Vagina (tissue), 2 donors: ENCODE results near the gene EPG5. TPM values are rescaled to one million over a fixed set of nuclear protein-coding genes. Genes with fewer than 3 reads are reported as not detected.
A peak's percentile ranks its signal among the peaks of the same experiment; 100 is the strongest.
"Not testable (repeated sequence)": the region's sequence is repeated elsewhere in the genome, so short reads cannot be mapped to it uniquely, and the experiment has no call there.

Source experiments
- DNase-seq, 2 donors: peaks; one replicate each; pipeline ENCODE4 v3.0.0-alpha.2; 2017; ENCODE audit errors: extremely low spot score in 2 of 2
- H3K27ac ChIP-seq: fragments of 200-600 bp; sonication (generic); one replicate; pipeline ENCODE4 v1.5.1; 2019
- H3K27me3 ChIP-seq: fragments of 200-600 bp; sonication (generic); one replicate; pipeline ENCODE4 v1.5.1; 2019
- H3K36me3 ChIP-seq, 2 donors: fragments of 200-600 bp; sonication (generic); one replicate each; pipeline ENCODE4 v1.5.1; 2017 to 2019
- H3K4me1 ChIP-seq: fragments of 200-600 bp; sonication (generic); one replicate; pipeline ENCODE4 v1.5.1; 2019
- H3K4me3 ChIP-seq, 2 donors: fragments of 200-600 bp; sonication (generic); 1 replicate in 1 of 2; 2 replicates in 1 of 2; pipeline ENCODE4 v1.5.1; 2016 to 2019
- H3K9me3 ChIP-seq: fragments of 200-600 bp; sonication (generic); one replicate; pipeline ENCODE4 v1.5.1; 2019
- POLR2A ChIP-seq, 2 donors: fragments of 450-650 bp; IDR thresholded peaks; one replicate each; pipeline ENCODE4 v1.6.1; 2017; ENCODE audit warnings: antibody characterized with exemption in 2 of 2, mild to moderate bottlenecking in 2 of 2, moderate library complexity in 2 of 2
- POLR2AphosphoS5 ChIP-seq, 2 donors: sonication (generic); formaldehyde crosslinking; IDR thresholded peaks; one replicate each; pipeline ENCODE4 v1.9.0; 2017; ENCODE audit warnings: antibody characterized with exemption in 2 of 2, mild to moderate bottlenecking in 2 of 2, low read depth in 1 of 2; ENCODE audit not compliant: insufficient read depth in 1 of 2
- intact Hi-C: fragments of 100-400 bp; cut with DNase I; formaldehyde crosslinking; loops from one replicate; pipeline ENCODE4 v1.15.1; 2023
- total RNA-seq: library from RNA; depleted of rRNA; stranded (reverse); fragments of >200 nt; gene quantifications from one replicate; pipeline ENCODE4 v1.2.3, GENCODE V29; 2016
- TF ChIP-seq, protein P1 (sequence below), 3 experiments: fragments of 450-650 bp in 2 of 3; fragments of 200-600 bp in 1 of 3; sonication (generic) in 1 of 3; IDR thresholded peaks; one replicate each; pipeline ENCODE4 v1.5.1; 2017 to 2019; ENCODE audit warnings: antibody characterized with exemption in 3 of 3, mild to moderate bottlenecking in 2 of 3, moderate library complexity in 2 of 3

Gene EPG5
- total RNA-seq, 1 donor from 2014 or later = 29.5 TPM

DNA sequence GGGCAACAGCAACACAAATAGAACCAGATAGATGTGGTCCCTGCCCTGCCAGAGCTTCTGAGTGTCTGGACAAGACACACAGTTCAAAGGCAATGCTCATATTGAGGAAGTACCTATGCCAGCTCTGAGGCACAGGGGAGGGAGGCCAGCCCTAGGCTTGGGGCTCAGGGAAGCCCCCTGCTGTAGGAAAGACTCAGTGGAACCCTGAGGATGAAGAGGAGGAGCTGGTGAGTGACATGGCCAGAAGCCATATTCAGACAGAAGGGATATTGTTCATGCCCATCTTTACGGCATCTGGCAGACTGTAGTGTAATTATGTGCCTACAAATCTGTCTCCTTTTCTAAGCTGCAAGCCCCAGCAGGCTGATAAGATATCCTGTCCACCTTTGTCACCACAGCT is 132.8 kb downstream of the EPG5 start:
- H3K9me3 ChIP-seq = no peaks in the 10 kb centered on the region
- no peak overlapping the region for H3K4me3 ChIP-seq
- peaks cover 4% of the 10 kb centered on the region for H3K27me3 ChIP-seq
- H3K36me3 ChIP-seq = no peaks in the 10 kb centered on the region
- no peak overlapping the region for H3K27ac ChIP-seq
- peaks cover 18% of the 10 kb centered on the region for H3K4me1 ChIP-seq
- TF ChIP-seq, protein P1, sequence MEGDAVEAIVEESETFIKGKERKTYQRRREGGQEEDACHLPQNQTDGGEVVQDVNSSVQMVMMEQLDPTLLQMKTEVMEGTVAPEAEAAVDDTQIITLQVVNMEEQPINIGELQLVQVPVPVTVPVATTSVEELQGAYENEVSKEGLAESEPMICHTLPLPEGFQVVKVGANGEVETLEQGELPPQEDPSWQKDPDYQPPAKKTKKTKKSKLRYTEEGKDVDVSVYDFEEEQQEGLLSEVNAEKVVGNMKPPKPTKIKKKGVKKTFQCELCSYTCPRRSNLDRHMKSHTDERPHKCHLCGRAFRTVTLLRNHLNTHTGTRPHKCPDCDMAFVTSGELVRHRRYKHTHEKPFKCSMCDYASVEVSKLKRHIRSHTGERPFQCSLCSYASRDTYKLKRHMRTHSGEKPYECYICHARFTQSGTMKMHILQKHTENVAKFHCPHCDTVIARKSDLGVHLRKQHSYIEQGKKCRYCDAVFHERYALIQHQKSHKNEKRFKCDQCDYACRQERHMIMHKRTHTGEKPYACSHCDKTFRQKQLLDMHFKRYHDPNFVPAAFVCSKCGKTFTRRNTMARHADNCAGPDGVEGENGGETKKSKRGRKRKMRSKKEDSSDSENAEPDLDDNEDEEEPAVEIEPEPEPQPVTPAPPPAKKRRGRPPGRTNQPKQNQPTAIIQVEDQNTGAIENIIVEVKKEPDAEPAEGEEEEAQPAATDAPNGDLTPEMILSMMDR (IDR thresholded peaks at IDR 0.05) = no peak
- TF ChIP-seq POLR2A (IDR thresholded peaks at IDR 0.05) (no peak), POLR2AphosphoS5 (IDR thresholded peaks at IDR 0.05; ENCODE audit: insufficient read depth in 1 of 2, low read depth in 1 of 2) (no peak)
- DNase-seq = peak in 1 of 2 donors; percentile 67
- intact Hi-C loops = no loop called here

DNA sequence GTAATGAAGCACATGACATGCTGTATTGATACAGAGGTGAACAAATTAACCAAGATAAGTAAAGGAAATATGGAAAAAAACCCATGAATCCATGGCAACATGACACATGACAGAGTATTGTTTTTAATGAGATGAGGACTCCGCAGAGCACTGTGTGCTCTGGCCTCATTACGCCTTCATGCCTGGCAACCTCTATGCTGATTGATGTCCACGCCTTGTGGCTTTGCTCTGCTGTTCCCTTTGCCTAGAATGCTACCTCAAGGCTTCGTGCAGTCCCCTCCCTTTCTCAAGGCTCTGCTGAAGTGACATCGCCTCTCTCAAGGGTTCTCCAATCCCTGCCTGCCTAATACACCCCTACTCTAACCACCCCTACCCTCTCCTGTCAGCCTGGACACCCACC is 133.3 kb downstream of the EPG5 start:
- intact Hi-C loops = no loop called here
- Histone ChIP-seq H3K27ac (no peak overlapping the region), H3K36me3 (no peaks in the 10 kb centered on the region), H3K9me3 (no peaks in the 10 kb centered on the region), H3K27me3 (peaks cover 4% of the 10 kb centered on the region), H3K4me3 (no peak overlapping the region), H3K4me1 (peaks cover 18% of the 10 kb centered on the region)
- TF ChIP-seq, protein P1 (IDR thresholded peaks at IDR 0.05) = no peak
- TF ChIP-seq POLR2AphosphoS5 (IDR thresholded peaks at IDR 0.05; ENCODE audit: insufficient read depth in 1 of 2, low read depth in 1 of 2) (no peak), POLR2A (IDR thresholded peaks at IDR 0.05) (no peak)
- no peak for DNase-seq

DNA sequence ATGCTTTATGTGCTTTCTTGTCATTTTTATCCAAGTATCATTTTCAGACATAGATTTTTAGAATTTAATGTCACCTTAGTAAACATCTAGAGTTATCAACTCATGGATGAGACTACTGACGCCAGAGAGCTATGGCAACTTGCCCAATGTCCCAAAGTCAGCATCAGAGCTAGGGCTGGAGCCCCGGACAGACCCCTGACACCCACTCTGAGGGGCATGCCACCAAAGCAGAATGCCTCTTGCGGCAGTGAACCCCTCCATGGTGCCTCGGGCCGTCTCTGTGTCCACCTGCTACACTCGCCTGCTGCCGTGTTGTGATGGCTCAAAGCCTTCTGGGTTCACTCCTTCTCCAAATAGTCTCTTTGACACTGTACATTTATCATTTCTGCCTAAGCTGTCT is 136.2 kb downstream of the EPG5 start:
- Histone ChIP-seq H3K4me3 (no peak overlapping the region), H3K4me1 (peaks cover 15% of the 10 kb centered on the region), H3K36me3 (no peaks in the 10 kb centered on the region), H3K27ac (no peak overlapping the region), H3K27me3 (no peaks in the 10 kb centered on the region), H3K9me3 (no peaks in the 10 kb centered on the region)
- intact Hi-C loops = no loop called here
- TF ChIP-seq POLR2A (IDR thresholded peaks at IDR 0.05) (no peak), POLR2AphosphoS5 (IDR thresholded peaks at IDR 0.05; ENCODE audit: insufficient read depth in 1 of 2, low read depth in 1 of 2) (no peak)
- TF ChIP-seq, protein P1 (IDR thresholded peaks at IDR 0.05) = no peak
- peak in 1 of 2 donors; percentile 44 for DNase-seq

DNA sequence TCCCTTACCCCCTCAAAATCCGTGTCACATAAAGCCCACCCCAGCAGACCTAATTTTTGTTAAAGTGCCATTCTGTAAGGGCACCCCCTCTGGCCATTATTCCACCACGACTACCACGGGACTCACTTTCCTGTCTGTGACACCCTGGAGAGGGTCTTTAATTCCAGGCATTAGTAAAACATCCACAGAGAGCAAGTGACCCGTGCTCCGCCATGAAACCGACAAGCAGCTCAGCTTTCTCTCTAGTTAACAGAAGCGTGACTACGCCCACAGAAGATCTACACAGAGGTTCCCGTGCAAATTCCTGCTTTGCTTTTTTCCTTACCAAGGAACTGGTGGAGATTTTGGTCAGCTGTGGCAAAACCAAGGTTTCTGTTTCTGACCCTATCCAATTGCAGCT is 137.3 kb downstream of the EPG5 start:
- Histone ChIP-seq H3K4me3 (no peak overlapping the region), H3K27me3 (no peaks in the 10 kb centered on the region), H3K36me3 (no peaks in the 10 kb centered on the region), H3K4me1 (peaks cover 15% of the 10 kb centered on the region), H3K9me3 (no peaks in the 10 kb centered on the region), H3K27ac (no peak overlapping the region)
- TF ChIP-seq POLR2A (IDR thresholded peaks at IDR 0.05) (no peak), POLR2AphosphoS5 (IDR thresholded peaks at IDR 0.05; ENCODE audit: insufficient read depth in 1 of 2, low read depth in 1 of 2) (no peak)
- TF ChIP-seq, protein P1 (IDR thresholded peaks at IDR 0.05) = no peak
- intact Hi-C loops = no loop called here
- no peak for DNase-seq

DNA sequence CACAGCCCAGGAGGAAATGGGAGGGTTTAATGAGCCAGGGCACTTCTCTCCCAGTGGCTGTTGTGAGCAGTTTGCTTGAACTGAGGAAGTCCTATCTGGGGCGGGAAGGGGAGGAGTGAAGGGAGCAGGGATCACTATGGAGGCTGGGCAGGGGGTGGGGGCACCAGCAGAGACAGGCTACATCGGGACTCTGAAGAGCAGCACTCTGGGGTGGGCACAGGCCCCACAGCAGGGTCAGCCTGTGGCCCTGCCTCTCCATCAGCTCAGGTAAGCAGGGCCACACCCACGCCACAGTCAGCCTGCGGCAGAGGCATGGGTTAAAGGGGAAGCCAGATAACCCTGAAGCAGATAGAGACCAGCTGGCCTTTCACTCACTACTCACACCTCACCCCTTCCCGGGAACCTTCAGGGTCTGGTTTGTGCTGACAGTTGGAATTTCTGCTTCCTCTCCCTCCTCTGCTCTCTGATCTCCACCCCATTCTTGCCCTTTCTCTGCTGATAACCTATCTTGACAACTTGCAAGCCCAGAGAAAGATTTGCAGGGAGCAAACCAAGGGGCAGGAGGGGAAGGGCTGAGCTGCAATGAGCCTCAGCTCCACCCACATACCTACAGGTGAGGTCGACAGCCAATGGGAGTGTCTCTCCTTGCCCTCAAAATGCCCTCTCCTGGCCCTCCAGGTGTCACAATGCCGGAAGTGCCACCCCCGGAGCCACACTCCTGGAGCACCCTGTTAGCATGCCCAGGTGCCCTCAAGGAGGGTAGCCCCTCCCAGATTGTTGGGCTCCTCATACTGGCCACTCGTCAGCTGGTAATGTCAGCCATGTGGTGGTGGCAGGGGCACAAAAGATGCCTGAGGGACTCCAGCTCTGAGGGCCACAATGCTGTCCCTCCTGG is 138.0 kb downstream of the EPG5 start:
- H3K4me3 ChIP-seq = no peak overlapping the region
- H3K9me3 ChIP-seq = no peaks in the 10 kb centered on the region
- TF ChIP-seq, protein P1 (IDR thresholded peaks at IDR 0.05) = no peak
- TF ChIP-seq POLR2A (IDR thresholded peaks at IDR 0.05) (no peak), POLR2AphosphoS5 (IDR thresholded peaks at IDR 0.05; ENCODE audit: insufficient read depth in 1 of 2, low read depth in 1 of 2) (no peak)
- H3K27me3 ChIP-seq = no peaks in the 10 kb centered on the region
- intact Hi-C loops = no loop called here
- no peak for DNase-seq
- H3K27ac ChIP-seq = no peak overlapping the region
- H3K36me3 ChIP-seq = no peaks in the 10 kb centered on the region
- peaks cover 15% of the 10 kb centered on the region for H3K4me1 ChIP-seq

DNA sequence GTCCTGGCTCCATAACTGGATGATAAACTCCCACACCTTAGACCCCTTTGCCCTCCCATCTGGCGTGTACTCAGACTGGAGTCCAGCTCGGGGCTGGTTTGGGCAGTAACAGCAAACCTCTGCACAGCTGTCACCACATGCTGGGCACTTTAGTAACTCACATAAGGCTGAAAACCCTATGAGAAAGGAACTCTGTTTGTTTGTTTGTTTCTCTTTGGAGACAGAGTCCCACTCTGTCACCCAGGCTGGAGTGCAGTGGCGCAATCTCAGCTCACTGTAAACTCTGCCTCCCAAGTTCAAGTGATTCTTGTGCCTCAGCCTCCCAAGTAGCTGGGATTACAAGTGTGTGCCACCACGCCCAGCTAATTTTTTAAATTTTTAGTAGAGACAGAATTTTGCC is 140.4 kb downstream of the EPG5 start:
- H3K4me1 ChIP-seq = peaks cover 15% of the 10 kb centered on the region
- H3K27ac ChIP-seq, H3K9me3 ChIP-seq, H3K4me3 ChIP-seq, H3K27me3 ChIP-seq, H3K36me3 ChIP-seq, DNase-seq, intact Hi-C loops: not testable (repeated sequence)
